Keratinocyte (primary cell): Measurements from ENCODE around the gene PEAK3.

Source experiments
- EZH2 ChIP-seq: IDR thresholded peaks from one replicate; pipeline ENCODE4 v1.6.1; 2012; ENCODE audit warnings: inconsistent platforms, mild to moderate bottlenecking, low read length, moderate library complexity
- TF ChIP-seq, protein P1 (sequence below), 3 experiments: IDR thresholded peaks in 1 of 3; conservative IDR thresholded peaks in 1 of 3; optimal IDR thresholded peaks in 1 of 3; 2 replicates in 2 of 3; 3 replicates in 1 of 3; pipeline versions ENCODE3 to v1.5.1; 2011; ENCODE audit warnings: low read length in 3 of 3, mild to moderate bottlenecking in 3 of 3, moderate library complexity in 2 of 3, control low read depth in 1 of 3, inconsistent platforms in 1 of 3; ENCODE audit not compliant: insufficient read depth in 2 of 3; ENCODE audit errors: extremely low read depth in 1 of 3

DNA sequence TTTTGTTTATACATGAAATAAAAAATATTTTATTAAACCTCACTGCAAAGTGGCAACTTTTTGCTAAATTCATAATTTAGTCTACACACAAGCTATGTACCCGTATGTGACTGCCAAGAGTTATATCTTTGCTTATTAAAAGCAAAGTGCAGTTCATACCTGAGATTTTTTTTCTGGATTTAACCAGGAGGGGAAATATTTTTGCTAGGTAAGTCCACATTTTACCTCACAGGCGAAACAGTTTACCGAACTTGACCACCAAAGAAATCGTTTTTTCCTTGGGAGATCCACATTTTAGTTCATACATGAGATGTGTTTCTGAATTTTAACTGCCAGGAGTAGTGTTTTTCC is 13.5 kb downstream of the PEAK3 start:
- TF ChIP-seq, protein P1, sequence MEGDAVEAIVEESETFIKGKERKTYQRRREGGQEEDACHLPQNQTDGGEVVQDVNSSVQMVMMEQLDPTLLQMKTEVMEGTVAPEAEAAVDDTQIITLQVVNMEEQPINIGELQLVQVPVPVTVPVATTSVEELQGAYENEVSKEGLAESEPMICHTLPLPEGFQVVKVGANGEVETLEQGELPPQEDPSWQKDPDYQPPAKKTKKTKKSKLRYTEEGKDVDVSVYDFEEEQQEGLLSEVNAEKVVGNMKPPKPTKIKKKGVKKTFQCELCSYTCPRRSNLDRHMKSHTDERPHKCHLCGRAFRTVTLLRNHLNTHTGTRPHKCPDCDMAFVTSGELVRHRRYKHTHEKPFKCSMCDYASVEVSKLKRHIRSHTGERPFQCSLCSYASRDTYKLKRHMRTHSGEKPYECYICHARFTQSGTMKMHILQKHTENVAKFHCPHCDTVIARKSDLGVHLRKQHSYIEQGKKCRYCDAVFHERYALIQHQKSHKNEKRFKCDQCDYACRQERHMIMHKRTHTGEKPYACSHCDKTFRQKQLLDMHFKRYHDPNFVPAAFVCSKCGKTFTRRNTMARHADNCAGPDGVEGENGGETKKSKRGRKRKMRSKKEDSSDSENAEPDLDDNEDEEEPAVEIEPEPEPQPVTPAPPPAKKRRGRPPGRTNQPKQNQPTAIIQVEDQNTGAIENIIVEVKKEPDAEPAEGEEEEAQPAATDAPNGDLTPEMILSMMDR (optimal IDR thresholded peaks at IDR 0.05 in 1 of 3, IDR thresholded peaks at IDR 0.05 in 1 of 3, conservative IDR thresholded peaks at IDR 0.05 in 1 of 3; ENCODE audit: extremely low read depth in 1 of 3, insufficient read depth in 2 of 3, low read length in 3 of 3): no peak
- TF ChIP-seq EZH2: no peak
